Lower leg skin (tissue), 4 donors: ENCODE results near the gene DESI2. TPM values are rescaled to one million over a fixed set of nuclear protein-coding genes. Genes with fewer than 3 reads are reported as not detected.

ENCODE experiments used
- DNase-seq, 2 donors: peaks; one replicate each; pipeline ENCODE4 v3.0.0-alpha.2; 2019; ENCODE audit warnings: low spot score in 2 of 2
- H3K4me3 ChIP-seq: fragments of 200-600 bp; sonication (generic); 2 replicates; pipeline ENCODE4 v1.5.1; 2017; ENCODE audit warnings: mild to moderate bottlenecking, low read depth; ENCODE audit not compliant: poor library complexity, severe bottlenecking
- CTCF ChIP-seq, 3 donors: fragments of 450-650 bp; IDR thresholded peaks; one replicate each; pipeline ENCODE4 v1.5.1; 2016; ENCODE audit warnings: antibody characterized with exemption in 3 of 3, mild to moderate bottlenecking in 3 of 3, moderate library complexity in 2 of 3
- POLR2A ChIP-seq, 2 donors: fragments of 450-650 bp; IDR thresholded peaks; one replicate each; pipeline ENCODE4 v1.6.1; 2016 to 2017; ENCODE audit warnings: antibody characterized with exemption in 2 of 2, mild to moderate bottlenecking in 1 of 2, moderate library complexity in 1 of 2
- WGBS, 2 donors: methylation state at CpG; one replicate each; pipeline ENCODE4 v1.1.5; 2018; 5-methylcytosine and 5-hydroxymethylcytosine counted together
- intact Hi-C: fragments of 100-400 bp; cut with DNase I; formaldehyde crosslinking; loops from one replicate; pipeline ENCODE4 v1.15.0; 2023; ENCODE audit warnings: low total_unique reads
- total RNA-seq, 4 donors: library from RNA; depleted of rRNA; stranded (reverse); fragments of >200 nt; gene quantifications; one replicate each; pipeline ENCODE4 v1.1.0, GENCODE V29; 2016

The DESI2 gene
- total RNA-seq, 4 donors from 2014 or later: 25.2 to 30.2 (median 29.9) TPM

GRCh38 chr1:244705261-244706234, 52.6 kb downstream of the DESI2 start:
- no peak for DNase-seq
- no peak for TF ChIP-seq POLR2A (IDR thresholded peaks at IDR 0.05)
- TF ChIP-seq CTCF (IDR thresholded peaks at IDR 0.05): no peak

GRCh38 chr1:244709076-244709475, 56.1 kb downstream of the DESI2 start:
- WGBS, 2 donors: 69 to 74% methylated on average over 8 of the region's 8 CpGs
- DNase-seq: no peak
- no peak overlapping the region for H3K4me3 ChIP-seq
- intact Hi-C loops: no loop called here
- TF ChIP-seq CTCF (IDR thresholded peaks at IDR 0.05) (no peak), POLR2A (IDR thresholded peaks at IDR 0.05) (no peak)

More at GRCh38 chr1:244705261-244706234, 52.6 kb downstream of the DESI2 start:
- intact Hi-C loops: no loop called here
- H3K4me3 ChIP-seq: no peak overlapping the region
- 77 to 78% methylated on average over 17 of the region's 17 CpGs for WGBS, 2 donors

GRCh38 chr1:244709476-244710368, 56.8 kb downstream of the DESI2 start:
- TF ChIP-seq POLR2A (IDR thresholded peaks at IDR 0.05): no peak
- TF ChIP-seq CTCF (IDR thresholded peaks at IDR 0.05): no peak
- intact Hi-C loops: no loop called here
- DNase-seq: no peak
- 70 to 76% methylated on average over 2 of the region's 2 CpGs for WGBS, 2 donors
- H3K4me3 ChIP-seq: no peak overlapping the region

GRCh38 chr1:244710474-244711062, 57.6 kb downstream of the DESI2 start:
- intact Hi-C loops: no loop called here
- TF ChIP-seq CTCF (IDR thresholded peaks at IDR 0.05) (no peak), POLR2A (IDR thresholded peaks at IDR 0.05) (no peak)
- H3K4me3 ChIP-seq: no peak overlapping the region
- WGBS, 2 donors: 53 to 57% methylated on average over 2 of the region's 2 CpGs
- DNase-seq: no peak

GRCh38 chr1:244712669-244713068, 59.7 kb downstream of the DESI2 start:
- intact Hi-C loops: no loop called here
- WGBS, 2 donors: 92 to 93% methylated on average over 7 of the region's 7 CpGs

More at GRCh38 chr1:244712669-244713068, 59.7 kb downstream of the DESI2 start:
- H3K4me3 ChIP-seq: no peak overlapping the region
- no peak for TF ChIP-seq POLR2A (IDR thresholded peaks at IDR 0.05)
- TF ChIP-seq CTCF (IDR thresholded peaks at IDR 0.05): no peak
- no peak for DNase-seq
